HepG2 (cell line): ENCODE measurements around the gene PDE9A. TPM values are rescaled to one million over a fixed set of nuclear protein-coding genes. Genes with fewer than 3 reads are reported as not detected.

Source experiments
- CENPT ChIP-seq: sonication (generic); formaldehyde crosslinking; IDR thresholded peaks from 2 replicates; pipeline ENCODE4 v1.8.0; 2022; ENCODE audit warnings: low read depth, mild to moderate bottlenecking, moderate library complexity, missing genetic modification reagents
- E2F5 ChIP-seq: sonication (generic); formaldehyde crosslinking; conservative IDR thresholded peaks from 2 replicates; pipeline ENCODE4 v1.4.0; 2020; ENCODE audit warnings: missing genetic modification reagents
- ERF ChIP-seq: IDR thresholded peaks from 2 replicates; pipeline ENCODE4 v1.6.1; 2018; ENCODE audit warnings: missing biosample characterization, missing genetic modification reagents
- FLYWCH1 ChIP-seq: sonication (generic); formaldehyde crosslinking; IDR thresholded peaks from 2 replicates; pipeline ENCODE4 v1.8.1; 2023; ENCODE audit warnings: mild to moderate bottlenecking, missing genetic modification reagents
- FOXK1 ChIP-seq: sonication (generic); formaldehyde crosslinking; IDR thresholded peaks from 2 replicates; pipeline ENCODE4 v1.4.0; 2020; ENCODE audit warnings: low read depth, missing genetic modification reagents, borderline replicate concordance
- GLI4 ChIP-seq: sonication (generic); formaldehyde crosslinking; IDR thresholded peaks from 2 replicates; pipeline ENCODE4 v1.5.1; 2020; ENCODE audit warnings: missing genetic modification reagents, mild to moderate bottlenecking, moderate library complexity, borderline replicate concordance
- IKZF1 ChIP-seq: fragments of 450-650 bp; IDR thresholded peaks from 2 replicates; pipeline ENCODE4 v1.7.1; 2016
- KLF16 ChIP-seq, 2 experiments: sonication (generic) in 1 of 2; formaldehyde crosslinking in 1 of 2; IDR thresholded peaks; 2 replicates each; pipeline versions ENCODE4 v1.6.1 to v1.8.0; 2016 to 2023; ENCODE audit warnings: missing genetic modification reagents in 2 of 2, missing compliant biosample characterization in 1 of 2
- MZF1 ChIP-seq: sonication (generic); formaldehyde crosslinking; IDR thresholded peaks from 2 replicates; pipeline ENCODE4 v1.8.1; 2023; ENCODE audit warnings: mild to moderate bottlenecking, missing genetic modification reagents, borderline replicate concordance
- NBN ChIP-seq: fragments of 450-650 bp; conservative IDR thresholded peaks from 2 replicates; pipeline ENCODE4 v1.6.1; 2017
- POGK ChIP-seq: sonication (generic); formaldehyde crosslinking; conservative IDR thresholded peaks from 2 replicates; pipeline ENCODE4 v1.8.0; 2022; ENCODE audit warnings: mild to moderate bottlenecking, moderate library complexity, missing genetic modification reagents
- SIN3B ChIP-seq: fragments of 150-350 bp; IDR thresholded peaks from 2 replicates; pipeline ENCODE4 v1.6.1; 2014; ENCODE audit warnings: low read length
- TEF ChIP-seq: sonication (generic); formaldehyde crosslinking; IDR thresholded peaks from 2 replicates; pipeline ENCODE4 v1.5.0; 2020; ENCODE audit warnings: missing genetic modification reagents
- ZNF136 ChIP-seq: sonication (generic); formaldehyde crosslinking; IDR thresholded peaks from 2 replicates; pipeline ENCODE4 v1.8.1; 2022; ENCODE audit warnings: low read depth, mild to moderate bottlenecking, moderate library complexity, missing genetic modification reagents
- ZNF281 ChIP-seq: sonication (generic); formaldehyde crosslinking; IDR thresholded peaks from 2 replicates; pipeline ENCODE4 v1.4.0; 2020; ENCODE audit warnings: missing genetic modification reagents, borderline replicate concordance
- ZNF574 ChIP-seq: sonication (generic); formaldehyde crosslinking; IDR thresholded peaks from 2 replicates; pipeline ENCODE4 v1.4.0; 2020; ENCODE audit warnings: missing genetic modification reagents
- ZNF704 ChIP-seq: sonication (generic); formaldehyde crosslinking; IDR thresholded peaks from 2 replicates; pipeline ENCODE4 v1.8.1; 2023; ENCODE audit warnings: mild to moderate bottlenecking, inconsistent platforms, moderate library complexity, missing genetic modification reagents, borderline replicate concordance
- ZNF724P ChIP-seq: sonication (generic); formaldehyde crosslinking; IDR thresholded peaks from 2 replicates; pipeline ENCODE4 v1.8.0; 2022; ENCODE audit warnings: missing genetic modification reagents, borderline replicate concordance
- polyA plus RNA-seq, 8 experiments: library from polyadenylated mRNA; depleted of rRNA in 3 of 8; stranded (reverse) in 7 of 8; unstranded in 1 of 8; fragments of >200 nt; fragmentation: Illumina TruSeq in 4 of 8; extraction: Trizol in 4 of 8; gene quantifications; 2 replicates each; pipeline versions ENCODE4 v1.2.1 to v1.2.3, GENCODE V29; 2011 to 2016; ENCODE audit warnings: low read depth in 4 of 8, missing spikeins in 1 of 8, mixed read lengths in 1 of 8; ENCODE audit not compliant: insufficient read depth in 1 of 8
- total RNA-seq, 5 experiments: library from RNA; depleted of rRNA; stranded (reverse); fragments of >200 nt; fragmentation: Illumina TruSeq; extraction: Trizol; gene quantifications; 2 replicates each; pipeline ENCODE4 v1.2.3, GENCODE V29; 2016; ENCODE audit warnings: low read depth in 1 of 5
- TF ChIP-seq, protein P1 (sequence below): sonication (generic); formaldehyde crosslinking; IDR thresholded peaks from 2 replicates; pipeline ENCODE4 v1.4.0; 2020; ENCODE audit warnings: missing genetic modification reagents, borderline replicate concordance

Gene PDE9A
- total and polyA plus RNA-seq, 2 of the 13 experiments (the other 11 are each of a cell fraction or from before 2014, with no cell fraction given), result 4.6 to 19.7 TPM

- TF ChIP-seq ZNF724P (CRISPR knock-in tag), result no peak
- no peak for TF ChIP-seq SIN3B
- TF ChIP-seq NBN, result no peak
- TF ChIP-seq FOXK1 (CRISPR knock-in tag), result no peak
- no peak for TF ChIP-seq E2F5 (CRISPR knock-in tag)
- TF ChIP-seq ZNF136, result no peak
- no peak for TF ChIP-seq FLYWCH1 (CRISPR knock-in tag)
- no peak for TF ChIP-seq KLF16 (CRISPR knock-in tag; IDR thresholded peaks at IDR 0.05)
- no peak for TF ChIP-seq ERF (CRISPR knock-in tag)
- TF ChIP-seq MZF1 (CRISPR knock-in tag), result no peak
- no peak for TF ChIP-seq TEF (CRISPR knock-in tag)
- no peak for TF ChIP-seq IKZF1
- TF ChIP-seq, protein P1, sequence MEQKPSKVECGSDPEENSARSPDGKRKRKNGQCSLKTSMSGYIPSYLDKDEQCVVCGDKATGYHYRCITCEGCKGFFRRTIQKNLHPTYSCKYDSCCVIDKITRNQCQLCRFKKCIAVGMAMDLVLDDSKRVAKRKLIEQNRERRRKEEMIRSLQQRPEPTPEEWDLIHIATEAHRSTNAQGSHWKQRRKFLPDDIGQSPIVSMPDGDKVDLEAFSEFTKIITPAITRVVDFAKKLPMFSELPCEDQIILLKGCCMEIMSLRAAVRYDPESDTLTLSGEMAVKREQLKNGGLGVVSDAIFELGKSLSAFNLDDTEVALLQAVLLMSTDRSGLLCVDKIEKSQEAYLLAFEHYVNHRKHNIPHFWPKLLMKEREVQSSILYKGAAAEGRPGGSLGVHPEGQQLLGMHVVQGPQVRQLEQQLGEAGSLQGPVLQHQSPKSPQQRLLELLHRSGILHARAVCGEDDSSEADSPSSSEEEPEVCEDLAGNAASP (CRISPR knock-in tag), result no peak
- no peak for TF ChIP-seq POGK (CRISPR knock-in tag)
- TF ChIP-seq ZNF574, result no peak
- no peak for TF ChIP-seq ZNF704 (CRISPR knock-in tag)
- no peak for TF ChIP-seq GLI4 (CRISPR knock-in tag)
- no peak for TF ChIP-seq CENPT
- TF ChIP-seq ZNF281 (CRISPR knock-in tag), result no peak
Observed at GRCh38 chr21:42733874-42734273, 80.5 kb downstream of the PDE9A start (continued).
